GM12878 (cell line): Measurements from ENCODE around the gene CCDC198. TPM values are rescaled to one million over a fixed set of nuclear protein-coding genes. Genes with fewer than 3 reads are reported as not detected.

Experiments
- ATF2 ChIP-seq: IDR thresholded peaks from 2 replicates; pipeline ENCODE4 v1.6.1; 2012; ENCODE audit warnings: low read length, inconsistent platforms
- ATF7 ChIP-seq: fragments of 450-650 bp; IDR thresholded peaks from 2 replicates; pipeline ENCODE4 v1.6.1; 2016; ENCODE audit warnings: low read depth, mild to moderate bottlenecking
- BCL3 ChIP-seq: IDR thresholded peaks from 2 replicates; pipeline ENCODE4 v1.6.1; 2011; ENCODE audit warnings: borderline replicate concordance, low read depth, mild to moderate bottlenecking, moderate library complexity, low read length; ENCODE audit not compliant: insufficient read depth, poor library complexity, severe bottlenecking
- EP300 ChIP-seq, 2 experiments: fragments of 150-350 bp in 1 of 2; IDR thresholded peaks; 2 replicates each; pipeline ENCODE4 v1.6.1; 2011 to 2012; ENCODE audit warnings: low read depth in 2 of 2, low read length in 2 of 2, borderline replicate concordance in 1 of 2, improper control_type of control experiment in 1 of 2, inconsistent platforms in 1 of 2; ENCODE audit not compliant: control insufficient read depth in 1 of 2
- EZH2 ChIP-seq: IDR thresholded peaks from 2 replicates; pipeline ENCODE4 v1.6.1; 2012; ENCODE audit warnings: low read depth, mild to moderate bottlenecking, control low read depth, inconsistent platforms, low read length, borderline replicate concordance; ENCODE audit not compliant: control insufficient read depth
- IRF5 ChIP-seq: fragments of 450-650 bp; IDR thresholded peaks from 2 replicates; pipeline ENCODE4 v1.6.1; 2017; ENCODE audit warnings: borderline replicate concordance
- MEF2A ChIP-seq: IDR thresholded peaks from 2 replicates; pipeline ENCODE4 v1.6.1; 2011; ENCODE audit warnings: low read depth, mild to moderate bottlenecking, low read length, moderate library complexity; ENCODE audit not compliant: insufficient read depth
- MTA2 ChIP-seq: fragments of 450-650 bp; IDR thresholded peaks from 2 replicates; pipeline ENCODE4 v1.6.1; 2016; ENCODE audit warnings: low read depth, mild to moderate bottlenecking, moderate library complexity
- MXI1 ChIP-seq: fragments of 150-350 bp; IDR thresholded peaks from 2 replicates; pipeline ENCODE4 v1.6.1; 2011; ENCODE audit warnings: low read depth, mild to moderate bottlenecking, inconsistent platforms, low read length, improper control_type of control experiment
- NKRF ChIP-seq: fragments of 450-650 bp; conservative IDR thresholded peaks from 2 replicates; pipeline ENCODE4 v1.6.1; 2017; ENCODE audit warnings: mild to moderate bottlenecking, moderate library complexity
- POLR2AphosphoS2 ChIP-seq: IDR thresholded peaks from 2 replicates; pipeline ENCODE4 v1.6.1; 2011; ENCODE audit warnings: low read depth, mild to moderate bottlenecking, low read length, improper control_type of control experiment, moderate library complexity
- RB1 ChIP-seq: fragments of 450-650 bp; formaldehyde crosslinking; IDR thresholded peaks from 2 replicates; pipeline ENCODE4 v1.6.1; 2017; ENCODE audit warnings: mild to moderate bottlenecking, borderline replicate concordance
- RELA ChIP-seq: fragments of 450-650 bp; IDR thresholded peaks from 2 replicates; pipeline ENCODE4 v1.8.0; 2014; ENCODE audit warnings: borderline replicate concordance; ENCODE audit not compliant: partially characterized antibody
- SIN3A ChIP-seq: IDR thresholded peaks from 2 replicates; pipeline ENCODE4 v1.6.1; 2012; ENCODE audit warnings: low read depth, low read length, improper control_type of control experiment
- SMAD1 ChIP-seq: fragments of 450-650 bp; IDR thresholded peaks from 2 replicates; pipeline ENCODE4 v1.6.1; 2018; ENCODE audit warnings: mild to moderate bottlenecking, low read depth; ENCODE audit not compliant: partially characterized antibody
- SPI1 ChIP-seq: IDR thresholded peaks from 2 replicates; pipeline ENCODE4 v1.6.1; 2011; ENCODE audit warnings: low read depth, mild to moderate bottlenecking, low read length, moderate library complexity, borderline replicate concordance; ENCODE audit not compliant: insufficient read depth
- SUPT20H ChIP-seq: IDR thresholded peaks from 2 replicates; pipeline ENCODE4 v1.6.1; 2011; ENCODE audit warnings: low read depth, mild to moderate bottlenecking, low read length, moderate library complexity, borderline replicate concordance; ENCODE audit not compliant: control insufficient read depth
- TCF12 ChIP-seq: IDR thresholded peaks from 2 replicates; pipeline ENCODE4 v1.6.1; 2011; ENCODE audit warnings: low read depth, mild to moderate bottlenecking, low read length
- polyA plus RNA-seq, 11 experiments: library from polyadenylated mRNA; depleted of rRNA in 4 of 11; unstranded in 6 of 11; stranded (reverse) in 5 of 11; fragments of >200 nt; fragmentation: Nextera tagmentation in 4 of 11; fragmentation: Illumina TruSeq in 1 of 11; extraction: Ambion mirVana in 4 of 11; extraction: Trizol in 1 of 11; gene quantifications; 1 replicate in 1 of 11; 2 replicates in 10 of 11; pipeline versions ENCODE4 v1.2.1 to v1.2.3, GENCODE V29; 2011 to 2016; ENCODE audit warnings: inconsistent platforms in 2 of 11, missing spikeins in 2 of 11, low read depth in 1 of 11
- total RNA-seq, 4 experiments: library from RNA; depleted of rRNA in 3 of 4; stranded (reverse); fragments of >200 nt in 3 of 4; fragmentation: Illumina TruSeq in 1 of 4; extraction: Trizol in 1 of 4; gene quantifications; 2 replicates each; pipeline versions ENCODE4 v1.2.1 to v1.2.3, GENCODE V29; 2013 to 2021

Gene CCDC198
- total and polyA plus RNA-seq, 10 of the 15 experiments (the other 5 are each of a cell fraction or from before 2014, with no cell fraction given), result 1.3 to 12.5 (median 2.3) TPM

- TF ChIP-seq IRF5 (no peak), POLR2AphosphoS2 (no peak), MEF2A (no peak), MXI1 (no peak), MTA2 (0 out of 2 replicates have a peak, but pooled peaks have one; percentile 27), BCL3 (no peak), SPI1 (peak; percentile 87), SUPT20H (no peak), ATF2 (no peak), ATF7 (peak; percentile 53; the same call in 1 of the 2 replicates), SIN3A (no peak), TCF12 (no peak), RELA (no peak), NKRF (no peak), SMAD1 (no peak), EP300 (IDR thresholded peaks at IDR 0.05; ENCODE audit: borderline replicate concordance in 1 of 2, control insufficient read depth in 1 of 2, low read depth in 2 of 2, low read length in 2 of 2) (peak; percentile 31 to 45; a peak in 2 of 4 replicates), RB1 (no peak), EZH2 (no peak)
Observed at GRCh38 chr14:57485635-57486034, 8.0 kb downstream of the CCDC198 start (continued).
